ENCODE results near the gene CD247.

Gene CD247

GRCh38 chr1:167456524-167456923 is 61.8 kb downstream of the CD247 start:
- DNase-seq (ENCODE audit: low read depth) = no peak
- TF ChIP-seq, protein P1, sequence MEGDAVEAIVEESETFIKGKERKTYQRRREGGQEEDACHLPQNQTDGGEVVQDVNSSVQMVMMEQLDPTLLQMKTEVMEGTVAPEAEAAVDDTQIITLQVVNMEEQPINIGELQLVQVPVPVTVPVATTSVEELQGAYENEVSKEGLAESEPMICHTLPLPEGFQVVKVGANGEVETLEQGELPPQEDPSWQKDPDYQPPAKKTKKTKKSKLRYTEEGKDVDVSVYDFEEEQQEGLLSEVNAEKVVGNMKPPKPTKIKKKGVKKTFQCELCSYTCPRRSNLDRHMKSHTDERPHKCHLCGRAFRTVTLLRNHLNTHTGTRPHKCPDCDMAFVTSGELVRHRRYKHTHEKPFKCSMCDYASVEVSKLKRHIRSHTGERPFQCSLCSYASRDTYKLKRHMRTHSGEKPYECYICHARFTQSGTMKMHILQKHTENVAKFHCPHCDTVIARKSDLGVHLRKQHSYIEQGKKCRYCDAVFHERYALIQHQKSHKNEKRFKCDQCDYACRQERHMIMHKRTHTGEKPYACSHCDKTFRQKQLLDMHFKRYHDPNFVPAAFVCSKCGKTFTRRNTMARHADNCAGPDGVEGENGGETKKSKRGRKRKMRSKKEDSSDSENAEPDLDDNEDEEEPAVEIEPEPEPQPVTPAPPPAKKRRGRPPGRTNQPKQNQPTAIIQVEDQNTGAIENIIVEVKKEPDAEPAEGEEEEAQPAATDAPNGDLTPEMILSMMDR (IDR thresholded peaks at IDR 0.05; ENCODE audit: insufficient read depth, low read depth, low read length, missing control alignments) = no peak
- H3K4me3 ChIP-seq (ENCODE audit: low read length) = no peak overlapping the region

- TF ChIP-seq, protein P1 (IDR thresholded peaks at IDR 0.05; ENCODE audit: insufficient read depth, low read depth, low read length, missing control alignments) = no peak
- H3K4me3 ChIP-seq (ENCODE audit: low read length) = peak overlapping the region; percentile 67
- DNase-seq (ENCODE audit: low read depth) = no peak
Observed at GRCh38 chr1:167455786-167456446, 62.4 kb downstream of the CD247 start.

DNA sequence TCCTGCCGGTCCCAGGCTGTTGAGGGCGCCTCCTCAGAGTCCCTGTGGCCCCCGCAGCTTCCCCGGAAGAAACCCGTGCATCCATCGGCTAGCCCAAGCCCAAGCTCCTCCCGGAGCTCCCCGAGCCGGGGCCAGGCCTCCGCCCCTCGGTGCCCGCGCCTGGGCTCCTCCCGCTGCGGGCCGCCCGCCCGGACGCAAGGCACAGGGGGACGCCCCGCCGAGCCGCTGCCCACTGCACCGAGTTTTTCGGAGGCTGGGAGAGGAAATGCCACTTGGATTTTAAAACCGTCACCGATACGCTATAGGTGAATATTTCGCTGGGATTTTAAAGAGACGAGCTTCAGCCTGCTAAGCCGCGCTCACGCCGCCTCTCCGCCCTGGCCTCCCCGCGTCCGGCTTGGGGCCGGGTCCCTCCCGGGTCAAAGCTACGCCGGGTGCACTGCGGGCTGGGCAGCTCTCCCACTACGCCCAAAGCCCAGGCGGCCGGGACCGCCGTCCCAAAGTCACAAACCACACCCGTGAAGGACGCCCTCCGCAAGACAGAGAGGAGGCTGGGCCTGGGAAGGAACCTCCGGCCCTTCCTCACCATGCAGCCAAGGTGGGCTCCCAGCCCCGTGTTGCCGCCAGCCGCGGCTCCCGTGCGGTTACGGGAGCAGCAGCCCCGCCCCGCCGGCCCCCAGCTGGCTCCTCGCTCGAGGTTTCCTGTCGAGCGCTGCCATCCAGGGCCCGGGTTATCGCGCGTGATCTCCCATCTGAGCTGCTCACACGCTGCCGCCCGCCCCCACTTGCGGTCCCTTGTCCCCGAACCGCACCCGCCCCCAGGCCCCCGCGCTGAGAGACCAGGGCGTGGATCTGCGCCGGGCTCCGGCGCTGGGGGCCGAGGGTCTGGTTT is 63.2 kb downstream of the CD247 start:
- DNase-seq (ENCODE audit: low read depth) = peak; percentile 36
- TF ChIP-seq, protein P1 (IDR thresholded peaks at IDR 0.05; ENCODE audit: insufficient read depth, low read depth, low read length, missing control alignments) = no peak
- peak overlapping the region; percentile 67 for H3K4me3 ChIP-seq (ENCODE audit: low read length)

GRCh38 chr1:167454304-167454893 is 63.9 kb downstream of the CD247 start:
- no peak for DNase-seq (ENCODE audit: low read depth)
- TF ChIP-seq, protein P1 (IDR thresholded peaks at IDR 0.05; ENCODE audit: insufficient read depth, low read depth, low read length, missing control alignments) = no peak
- peak overlapping the region; percentile 67 for H3K4me3 ChIP-seq (ENCODE audit: low read length)

GRCh38 chr1:167453123-167453522 is 65.2 kb downstream of the CD247 start:
- TF ChIP-seq, protein P1 (IDR thresholded peaks at IDR 0.05; ENCODE audit: insufficient read depth, low read depth, low read length, missing control alignments) = no peak
- H3K4me3 ChIP-seq (ENCODE audit: low read length) = no peak overlapping the region
- DNase-seq (ENCODE audit: low read depth) = no peak

- TF ChIP-seq, protein P1 (IDR thresholded peaks at IDR 0.05; ENCODE audit: insufficient read depth, low read depth, low read length, missing control alignments) = no peak
Observed at GRCh38 chr1:167452483-167452882, 65.8 kb downstream of the CD247 start.

More at GRCh38 chr1:167452483-167452882, 65.8 kb downstream of the CD247 start:
- DNase-seq (ENCODE audit: low read depth) = no peak
- H3K4me3 ChIP-seq (ENCODE audit: low read length) = no peak overlapping the region
